ENCODE measurements around the gene MEN1.

- TF ChIP-seq CTCF (IDR thresholded peaks at IDR 0.05) (no peak), POLR2A (IDR thresholded peaks at IDR 0.05) (no peak)
Observed at GRCh38 chr11:64854157-64854533, 43.8 kb upstream of the MEN1 start.
